Osteocyte (in vitro differentiated cells): ENCODE data around the gene ZYG11B. TPM values are rescaled to one million over a fixed set of nuclear protein-coding genes. Genes with fewer than 3 reads are reported as not detected.
"Not testable (repeated sequence)": the region's sequence is repeated elsewhere in the genome, so short reads cannot be mapped to it uniquely, and the experiment has no call there.

Experiments
- DNase-seq: peaks from one replicate; pipeline ENCODE4 v3.0.0; 2021; ENCODE audit warnings: mixed read lengths; ENCODE audit not compliant: unreplicated experiment; ENCODE audit errors: extremely low spot score
- H3K27ac Mint-ChIP-seq: one replicate; pipeline ENCODE4 v1.8.0; 2021; ENCODE audit warnings: mild to moderate bottlenecking, mixed read lengths; ENCODE audit not compliant: unreplicated experiment
- H3K27me3 Mint-ChIP-seq: one replicate; pipeline ENCODE4 v1.8.0; 2021; ENCODE audit warnings: mixed read lengths; ENCODE audit not compliant: unreplicated experiment
- H3K36me3 Mint-ChIP-seq: one replicate; pipeline ENCODE4 v1.8.0; 2021; ENCODE audit warnings: mixed read lengths; ENCODE audit not compliant: unreplicated experiment
- H3K4me1 Mint-ChIP-seq: one replicate; pipeline ENCODE4 v1.8.0; 2021; ENCODE audit warnings: mixed read lengths; ENCODE audit not compliant: unreplicated experiment
- H3K4me3 Mint-ChIP-seq: one replicate; pipeline ENCODE4 v1.8.0; 2021; ENCODE audit warnings: mild to moderate bottlenecking, moderate library complexity, mixed read lengths; ENCODE audit not compliant: unreplicated experiment
- H3K9me3 Mint-ChIP-seq: one replicate; pipeline ENCODE4 v1.8.0; 2021; ENCODE audit warnings: mixed read lengths; ENCODE audit not compliant: unreplicated experiment
- CTCF ChIP-seq: fragments of 200-600 bp; sonication (generic); IDR thresholded peaks from 2 replicates; pipeline ENCODE4 v1.5.0; 2021; ENCODE audit warnings: antibody characterized with exemption, mild to moderate bottlenecking, moderate library complexity
- total RNA-seq: library from RNA; stranded (reverse); gene quantifications from 2 replicates; pipeline ENCODE4 v1.2.1, GENCODE V29; 2021

The ZYG11B gene
- total RNA-seq, 1 donor from 2014 or later: 34.3 TPM

GRCh38 chr1:52727114-52727586 is 897 bp downstream of the ZYG11B start:
- H3K4me3 Mint-ChIP-seq: peak overlapping the region; percentile 94
- H3K4me1 Mint-ChIP-seq: peaks cover 21% of the 10 kb centered on the region
- H3K36me3 Mint-ChIP-seq: peaks cover 4% of the 10 kb centered on the region
- DNase-seq: no peak
- TF ChIP-seq CTCF: no peak
- H3K27me3 Mint-ChIP-seq: no peaks in the 10 kb centered on the region
- H3K9me3 Mint-ChIP-seq: no peaks in the 10 kb centered on the region
- H3K27ac Mint-ChIP-seq: peak overlapping the region; percentile 69

- no peak for DNase-seq
- Mint-ChIP-seq H3K36me3 (peaks cover 4% of the 10 kb centered on the region), H3K27me3 (no peaks in the 10 kb centered on the region), H3K4me1 (peaks cover 21% of the 10 kb centered on the region), H3K4me3 (no peak overlapping the region), H3K27ac (no peak overlapping the region), H3K9me3 (no peaks in the 10 kb centered on the region)
- TF ChIP-seq CTCF: no peak
These were observed 1.9 kb downstream of the ZYG11B start for GRCh38 chr1:52727956-52728656.

GRCh38 chr1:52733368-52733767 is 7.1 kb downstream of the ZYG11B start:
- H3K27me3 Mint-ChIP-seq: no peaks in the 10 kb centered on the region
- H3K4me3 Mint-ChIP-seq: no peak overlapping the region
- no peak for TF ChIP-seq CTCF
- H3K9me3 Mint-ChIP-seq: no peaks in the 10 kb centered on the region
- peaks cover 14% of the 10 kb centered on the region for H3K4me1 Mint-ChIP-seq
- H3K27ac Mint-ChIP-seq: no peak overlapping the region
- DNase-seq: no peak
- peaks cover 4% of the 10 kb centered on the region for H3K36me3 Mint-ChIP-seq

- not testable (repeated sequence) for H3K9me3 Mint-ChIP-seq, H3K27ac Mint-ChIP-seq, DNase-seq, H3K4me3 Mint-ChIP-seq, H3K36me3 Mint-ChIP-seq, H3K27me3 Mint-ChIP-seq
- peaks cover 14% of the 10 kb centered on the region for H3K4me1 Mint-ChIP-seq
These were observed 9.1 kb downstream of the ZYG11B start for GRCh38 chr1:52735371-52735770.

GRCh38 chr1:52738148-52738547 is 11.9 kb downstream of the ZYG11B start:
- Mint-ChIP-seq H3K27ac (peak overlapping the region; percentile 19), H3K36me3 (no peaks in the 10 kb centered on the region), H3K4me1 (peaks cover 16% of the 10 kb centered on the region), H3K27me3 (no peaks in the 10 kb centered on the region), H3K9me3 (no peaks in the 10 kb centered on the region), H3K4me3 (no peak overlapping the region)
- no peak for TF ChIP-seq CTCF
- DNase-seq: no peak
